Medulla oblongata (tissue), 1 donor: ENCODE results near the gene MAP3K8.
A peak's percentile ranks its signal among the peaks of the same experiment; 100 is the strongest.

Source experiments
- DNase-seq: peaks from one replicate; pipeline ENCODE4 v3.0.0-alpha.2; 2015; ENCODE audit errors: extremely low spot score

Gene MAP3K8

DNA sequence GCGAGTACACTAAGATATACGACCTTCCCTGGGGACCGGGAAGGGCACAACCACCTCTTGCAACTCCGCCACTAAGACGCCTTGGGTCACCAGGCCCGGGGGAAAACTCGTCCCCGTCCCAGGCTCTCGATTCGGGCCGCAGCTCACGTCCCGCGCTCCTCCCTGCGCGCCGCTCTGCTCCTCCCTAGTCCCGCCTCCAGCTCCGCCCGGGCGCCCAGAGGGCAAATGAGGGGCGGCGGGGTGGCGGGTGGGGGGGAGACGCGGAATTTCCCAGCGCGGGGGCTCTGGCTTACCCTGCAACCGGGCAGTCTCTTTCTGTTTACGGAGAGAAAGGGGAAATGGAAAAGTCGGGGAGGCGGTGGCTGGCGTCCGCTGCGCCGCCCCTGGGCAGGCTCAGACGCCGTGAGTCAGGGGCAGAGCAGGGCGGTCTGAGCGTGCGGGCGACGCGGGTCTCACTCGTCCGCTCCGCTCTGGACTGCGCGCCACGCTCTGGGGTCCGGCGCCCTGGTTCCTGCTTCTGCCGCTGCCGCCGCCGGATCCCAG lies at the start of gene MAP3K8:
TSS of gene MAP3K8 (plus strand) at position 455 of the 543 bp plus-strand sequence. CDS start 4,755 bp downstream, outside the sequence.
- DNase-seq: peak; percentile 90

DNA sequence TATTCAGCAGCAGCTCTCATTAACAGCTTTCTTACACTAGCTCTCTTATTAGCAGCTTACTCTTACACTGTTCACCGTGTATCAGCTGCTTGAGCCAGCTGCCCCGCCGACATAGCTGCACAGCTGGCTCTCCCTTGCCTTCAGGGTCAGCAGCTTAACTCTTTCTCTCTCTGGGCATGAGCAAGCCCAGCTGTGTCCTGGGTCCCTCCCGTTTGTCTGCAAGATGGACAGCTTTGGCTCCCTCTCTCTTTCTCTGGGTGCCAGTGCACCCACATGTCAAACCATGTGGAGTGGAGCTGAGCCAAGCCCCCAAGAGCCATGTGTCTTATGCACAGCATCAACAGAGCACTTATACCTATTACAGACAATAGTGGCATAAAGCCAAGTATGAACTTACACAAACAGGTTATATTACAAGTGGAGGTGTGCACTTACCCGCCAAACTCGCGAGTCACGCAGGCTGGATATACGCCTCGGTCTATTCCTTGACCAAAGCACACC lies 49.2 kb upstream of the MAP3K8 start:
- DNase-seq: peak; percentile 17

DNA sequence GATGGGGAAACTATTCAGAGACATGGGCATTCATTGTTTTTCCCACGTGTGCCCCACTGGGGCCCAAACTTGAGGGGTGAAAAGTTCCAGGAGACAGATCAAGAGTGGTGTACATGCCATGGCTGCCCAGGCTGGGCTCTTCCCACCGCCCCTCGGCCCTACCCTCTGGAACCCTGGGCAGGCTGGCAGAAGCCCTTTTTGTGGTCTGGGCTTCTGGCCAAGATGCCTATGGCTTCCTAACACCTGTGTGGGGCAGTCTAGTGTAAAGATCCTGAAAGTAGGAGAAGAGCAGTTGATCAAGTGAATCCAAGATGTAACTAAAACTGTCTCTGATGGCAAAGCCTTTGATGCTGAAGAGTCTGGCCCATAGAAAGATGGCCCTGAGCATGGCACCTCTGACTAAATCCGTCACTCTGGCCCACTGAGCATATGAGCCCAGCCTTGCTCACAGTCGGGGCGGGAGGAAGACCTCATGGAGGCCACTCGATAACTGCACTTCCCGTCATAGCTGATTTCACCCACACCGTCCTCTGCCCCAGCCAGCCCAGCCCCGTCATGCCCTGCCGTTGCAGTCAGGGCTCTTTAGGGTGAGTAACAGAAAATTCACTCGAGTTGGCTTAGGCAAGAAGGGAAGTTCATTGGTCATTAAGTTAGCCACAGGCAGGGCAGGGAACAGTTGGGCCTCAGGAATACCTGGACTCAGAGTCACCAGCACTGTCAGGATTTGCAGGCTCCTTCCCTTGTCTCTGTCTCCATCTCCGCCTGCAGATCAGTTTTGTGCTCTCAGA lies 47.0 kb upstream of the MAP3K8 start:
- no peak for DNase-seq

DNA sequence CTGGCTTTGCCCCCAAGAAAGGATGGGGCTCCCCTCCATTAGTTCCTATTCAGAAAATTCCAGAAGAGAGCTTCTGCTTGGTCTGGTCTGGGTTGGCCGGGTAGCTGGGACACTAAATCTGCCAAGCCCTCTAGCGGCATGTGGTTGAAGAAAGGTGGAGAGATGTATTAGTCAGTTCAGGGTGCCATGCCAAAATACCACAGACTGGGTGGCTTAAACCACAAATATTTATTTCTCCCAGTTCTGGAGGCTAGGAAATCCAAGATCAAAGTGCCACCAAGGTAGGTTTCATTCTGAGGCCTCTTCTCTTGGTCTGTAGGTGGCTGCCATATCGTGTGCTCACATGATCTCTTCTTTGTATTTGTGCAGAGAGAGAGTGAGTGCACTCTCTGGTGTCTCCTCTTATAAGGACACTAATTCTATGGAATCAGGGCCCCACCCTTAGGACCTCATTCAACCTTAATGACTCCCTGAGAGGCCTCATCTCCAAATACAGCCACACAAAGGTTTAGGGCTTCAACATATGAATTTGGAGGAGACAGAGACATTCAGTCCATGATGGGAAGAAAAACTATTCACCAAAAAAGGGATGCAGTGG lies 46.2 kb upstream of the MAP3K8 start:
- DNase-seq: no peak

DNA sequence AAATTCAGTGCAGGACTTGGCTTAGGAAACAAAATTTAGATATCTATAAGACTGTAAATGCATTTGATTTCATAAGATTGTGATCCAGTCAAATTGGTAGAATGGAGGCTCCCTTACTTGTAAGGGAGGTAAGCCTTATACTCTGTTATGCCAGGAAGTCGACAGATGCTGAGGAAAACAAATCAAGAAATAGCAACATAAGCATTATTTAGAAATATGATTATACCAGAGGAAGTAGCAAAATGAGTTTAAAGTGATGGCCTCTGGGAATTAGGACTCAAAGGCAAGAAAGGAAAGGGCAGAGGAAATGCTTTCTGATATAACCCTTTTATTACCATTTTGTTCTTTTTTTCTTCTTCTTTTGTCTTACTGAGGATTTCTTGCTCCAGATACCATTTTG lies 44.4 kb upstream of the MAP3K8 start:
- no peak for DNase-seq

DNA sequence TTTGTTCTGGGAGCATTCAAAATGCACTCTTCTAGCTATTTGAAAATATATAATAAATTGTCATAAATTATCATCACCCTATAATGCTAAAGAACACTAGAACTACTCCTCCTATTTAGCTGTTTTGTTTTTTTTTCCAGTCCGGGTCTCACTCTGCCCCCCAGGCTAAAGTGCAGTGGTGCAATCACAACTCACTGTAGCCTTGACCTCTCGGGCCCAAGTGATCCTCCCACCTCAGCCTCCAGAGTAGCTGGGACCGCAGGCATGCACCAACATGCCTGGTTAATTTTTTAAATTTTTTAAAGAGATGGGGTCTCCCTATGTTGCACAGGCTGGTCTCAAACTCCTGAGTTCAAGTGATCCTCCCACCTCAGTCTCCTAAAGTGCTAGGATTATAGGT lies 43.8 kb upstream of the MAP3K8 start:
- DNase-seq: no peak

GRCh38 chr10:30391266-30391665 lies 42.7 kb upstream of the MAP3K8 start:
- DNase-seq: no peak

- peak; percentile 77 for DNase-seq
Measured at GRCh38 chr10:30392564-30392990, 41.4 kb upstream of the MAP3K8 start.

- DNase-seq: no peak
Measured at GRCh38 chr10:30396293-30396692, 37.7 kb upstream of the MAP3K8 start.

DNA sequence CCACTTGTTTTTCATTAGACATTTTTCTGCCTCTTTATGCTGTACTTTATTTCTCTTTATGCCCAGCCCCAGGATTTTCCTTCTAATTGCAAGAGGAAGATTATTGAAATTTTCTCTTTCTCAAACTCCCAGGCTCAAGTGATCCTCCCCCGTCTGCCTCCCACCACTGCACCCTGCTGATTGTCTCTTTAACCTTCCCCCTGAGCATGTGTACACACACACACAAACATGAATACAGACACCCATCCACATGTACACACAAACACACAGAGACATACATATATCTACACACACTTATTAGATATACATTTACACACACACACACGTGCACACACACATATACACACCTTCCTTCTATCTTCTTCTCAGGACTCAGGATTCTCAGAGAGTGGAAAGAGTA lies 37.3 kb upstream of the MAP3K8 start:
- DNase-seq: no peak

DNA sequence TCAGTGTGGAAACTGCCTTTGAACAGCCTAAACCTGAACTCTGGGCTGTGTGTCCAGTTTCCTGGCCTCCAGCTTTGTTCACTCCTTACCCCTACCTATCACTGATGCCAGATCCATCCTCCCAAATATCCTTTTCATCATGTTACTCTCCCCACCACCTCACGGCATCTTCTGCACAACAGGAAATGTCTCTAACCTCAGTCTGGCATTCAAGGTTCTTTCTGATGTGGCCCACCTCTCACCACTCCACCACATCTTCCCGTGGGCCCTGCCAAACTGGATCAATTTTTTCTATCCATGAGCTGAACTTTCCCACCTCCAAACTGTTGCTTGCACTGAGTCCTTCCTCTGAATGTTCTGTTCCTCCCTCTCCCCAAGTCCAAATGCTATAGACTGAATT lies 35.8 kb upstream of the MAP3K8 start:
- DNase-seq: no peak

DNA sequence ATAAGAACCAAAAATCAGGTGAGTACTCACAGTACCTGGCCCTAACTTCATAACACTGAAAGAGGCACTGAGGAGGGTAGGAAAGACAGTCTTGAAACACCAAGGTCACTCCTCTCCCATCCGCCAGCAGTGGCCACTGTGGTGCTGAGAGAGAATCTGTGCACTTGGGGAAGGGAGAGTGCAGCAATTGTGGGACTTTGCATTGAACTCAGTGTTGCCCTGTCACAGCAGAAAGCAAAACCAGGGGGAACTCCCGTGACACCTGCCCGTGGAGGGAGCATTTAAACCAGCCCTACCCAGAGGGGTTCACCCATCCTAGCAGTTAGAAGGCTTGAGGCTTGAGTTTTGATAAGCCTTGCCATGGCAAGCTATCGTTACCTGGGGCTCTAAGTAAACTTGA lies 35.2 kb upstream of the MAP3K8 start:
- no peak for DNase-seq

DNA sequence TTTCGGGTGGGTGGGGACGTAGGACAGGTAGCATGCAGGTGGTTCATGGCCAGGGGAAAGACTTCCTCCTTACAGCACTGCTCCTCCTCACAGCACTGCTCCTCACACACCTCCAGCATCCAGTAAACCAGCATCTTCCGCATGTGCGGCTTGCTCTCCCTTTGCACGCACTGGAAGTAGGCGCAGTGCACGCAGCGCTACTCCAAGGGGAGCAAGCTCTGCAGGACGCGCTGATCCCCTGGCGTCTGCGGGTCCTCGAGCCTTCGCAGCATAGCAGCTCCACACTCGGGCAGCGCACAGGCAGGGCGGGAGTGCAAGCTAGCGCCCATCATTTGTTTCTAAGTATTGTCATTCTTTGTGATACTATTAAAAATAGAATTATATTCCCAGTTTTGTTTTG lies 30.5 kb upstream of the MAP3K8 start:
- DNase-seq: no peak

- DNase-seq: no peak
Measured at GRCh38 chr10:30404540-30404939, 29.4 kb upstream of the MAP3K8 start.

- DNase-seq: no peak
Measured at GRCh38 chr10:30411263-30411662, 22.7 kb upstream of the MAP3K8 start.

- no peak for DNase-seq
Measured at GRCh38 chr10:30412901-30413300, 21.1 kb upstream of the MAP3K8 start.

- DNase-seq: peak; percentile 62
Measured at GRCh38 chr10:30413996-30414576, 19.9 kb upstream of the MAP3K8 start.

DNA sequence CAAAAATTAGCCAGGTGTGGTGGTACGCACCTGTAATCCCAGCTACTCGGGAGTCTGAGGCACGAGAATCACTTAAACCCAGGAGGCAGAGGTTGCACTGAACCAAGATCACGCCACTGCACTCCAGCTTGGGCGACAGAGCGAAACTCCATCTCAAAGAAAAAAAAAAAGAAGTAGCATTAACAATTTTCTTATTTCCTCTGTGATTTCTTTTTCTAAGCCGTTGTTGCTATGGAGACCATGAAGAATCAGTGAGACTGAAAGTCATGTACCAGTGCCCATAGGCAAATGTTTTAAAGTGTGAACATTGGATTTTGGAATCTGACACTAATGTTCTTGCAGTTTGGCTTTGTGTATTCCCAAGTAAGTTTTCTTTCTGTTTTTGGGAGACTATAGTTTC lies 18.4 kb upstream of the MAP3K8 start:
- no peak for DNase-seq

- DNase-seq: no peak
Measured at GRCh38 chr10:30417301-30417700, 16.7 kb upstream of the MAP3K8 start.

DNA sequence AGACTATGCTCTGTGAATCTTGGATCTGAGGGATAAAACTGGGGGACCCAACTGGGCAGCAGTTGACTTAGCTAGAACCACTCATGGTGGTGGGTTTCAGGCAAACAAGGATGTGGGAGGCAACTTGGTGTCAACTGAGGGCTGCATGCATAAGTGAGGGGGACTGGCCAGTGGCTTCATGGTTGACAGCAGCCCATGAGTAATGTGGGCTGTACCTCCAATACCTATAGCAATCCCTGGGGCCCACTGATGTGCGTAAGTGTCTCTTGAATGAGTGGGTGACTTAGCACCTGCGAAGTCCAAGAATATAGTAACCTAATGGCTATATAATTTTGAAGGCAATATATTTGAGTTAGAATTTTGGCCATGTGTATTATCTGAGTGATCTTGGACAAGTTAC lies 13.7 kb upstream of the MAP3K8 start:
- DNase-seq: no peak

DNA sequence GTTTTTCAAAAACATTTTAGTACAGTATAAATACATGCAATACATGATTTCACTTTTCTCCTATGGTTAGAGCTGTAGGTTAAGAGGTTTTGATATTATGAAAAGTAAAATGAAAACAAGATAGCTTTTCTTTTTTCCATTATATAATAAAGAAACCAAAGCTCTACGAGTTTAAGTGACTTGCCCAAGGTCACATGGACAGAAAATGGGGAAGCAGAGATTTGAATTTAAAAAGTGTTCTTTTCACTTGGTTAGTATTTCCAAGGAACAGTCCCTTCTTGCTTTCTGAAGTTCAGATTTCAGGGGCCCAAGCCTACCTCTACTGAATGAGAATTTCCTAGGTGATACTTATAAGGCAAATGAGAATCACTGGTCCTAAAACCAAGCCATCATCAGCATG lies 13.2 kb upstream of the MAP3K8 start:
- no peak for DNase-seq

DNA sequence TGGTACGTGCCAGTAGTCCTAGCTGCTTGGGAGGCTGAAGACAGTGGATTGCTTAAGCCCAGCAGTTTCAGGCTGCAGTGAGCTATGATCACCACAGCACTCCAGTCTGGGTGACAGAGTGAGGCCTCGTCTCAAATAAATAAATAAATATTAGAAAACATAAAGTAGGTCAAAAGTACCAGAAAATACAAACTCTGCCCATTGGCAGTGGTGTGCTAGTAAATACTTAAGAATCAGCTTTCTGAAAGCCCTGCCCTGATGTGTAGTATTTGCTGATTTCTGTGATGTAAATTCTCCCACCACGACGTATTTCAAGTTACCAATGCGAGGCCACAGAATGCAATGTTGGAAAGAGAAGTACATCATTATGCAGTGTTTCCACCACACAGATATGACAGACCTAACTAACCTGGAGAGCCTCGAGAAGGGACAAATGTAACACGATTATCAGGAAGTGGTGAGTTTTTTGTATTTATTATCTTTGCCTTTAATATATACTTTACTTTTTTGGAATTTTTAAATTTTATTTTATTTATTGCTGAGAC lies 11.8 kb upstream of the MAP3K8 start:
- no peak for DNase-seq
